Thoracic aorta (tissue), 2 donors: ENCODE data around the gene AASDH. TPM values are rescaled to one million over a fixed set of nuclear protein-coding genes. Genes with fewer than 3 reads are reported as not detected.

Source experiments
- ATAC-seq: fragments of 150-250 bp; one replicate; pipeline ENCODE4 v1.8.0; 2017; ENCODE audit warnings: low read depth; ENCODE audit not compliant: insufficient number of reproducible peaks, low FRiP score
- DNase-seq: peaks from one replicate; pipeline ENCODE4 v3.0.0-alpha.2; 2020; ENCODE audit warnings: low spot score
- H3K27ac ChIP-seq, 2 donors: fragments of 200-600 bp; sonication (generic); 1 replicate in 1 of 2; 2 replicates in 1 of 2; pipeline ENCODE4 v1.5.1; 2016; ENCODE audit warnings: mild to moderate bottlenecking in 2 of 2, moderate library complexity in 2 of 2
- H3K27me3 ChIP-seq: fragments of 200-600 bp; sonication (generic); replicated peaks from 2 replicates; pipeline ENCODE4 v1.6.0; 2016; ENCODE audit warnings: mild to moderate bottlenecking; ENCODE audit not compliant: insufficient read depth
- H3K36me3 ChIP-seq: fragments of 200-600 bp; sonication (generic); one replicate; pipeline ENCODE4 v1.5.1; 2016
- H3K4me1 ChIP-seq, 2 donors: fragments of 200-600 bp; sonication (generic); 1 replicate in 1 of 2; 2 replicates in 1 of 2; pipeline versions ENCODE4 v1.5.1 to v1.6.0; 2016; ENCODE audit warnings: low read depth in 2 of 2, mild to moderate bottlenecking in 1 of 2; ENCODE audit not compliant: control insufficient read depth in 1 of 2
- H3K4me3 ChIP-seq: fragments of 200-600 bp; sonication (generic); 2 replicates; pipeline ENCODE4 v1.5.1; 2016; ENCODE audit warnings: mild to moderate bottlenecking
- H3K9me3 ChIP-seq: fragments of 200-600 bp; sonication (generic); 2 replicates; pipeline ENCODE4 v1.5.1; 2016
- CTCF ChIP-seq: fragments of 200-600 bp; sonication (generic); IDR thresholded peaks from one replicate; pipeline ENCODE4 v1.5.1; 2019; ENCODE audit warnings: antibody characterized with exemption
- total RNA-seq, 2 donors: library from RNA; depleted of rRNA; stranded (reverse); fragments of >200 nt; gene quantifications; one replicate each; pipeline versions ENCODE4 v1.1.0 to v1.2.3, GENCODE V29; 2016

Gene AASDH
- total RNA-seq, 2 donors from 2014 or later: 4.6 to 7.9 TPM

DNA sequence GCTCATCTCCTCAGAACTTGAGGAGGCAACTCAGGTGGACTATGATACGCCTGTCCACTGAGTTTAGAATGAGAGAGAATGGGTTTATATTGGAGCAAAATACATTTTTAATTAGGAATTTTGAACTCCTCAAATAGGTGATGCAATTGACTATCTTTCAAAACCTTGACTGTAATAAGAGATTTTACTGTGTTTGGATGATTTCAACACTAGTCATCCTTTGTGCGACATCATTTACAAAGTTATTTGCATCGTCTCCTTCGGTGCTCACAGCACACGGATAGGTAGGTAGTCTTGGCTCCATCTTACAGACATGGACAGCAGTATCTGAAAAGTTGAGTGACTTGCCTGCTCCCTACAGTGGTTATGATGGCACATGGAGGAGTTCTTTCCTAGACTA, 67.0 kb downstream of the AASDH start:
- ATAC-seq: no peak

DNA sequence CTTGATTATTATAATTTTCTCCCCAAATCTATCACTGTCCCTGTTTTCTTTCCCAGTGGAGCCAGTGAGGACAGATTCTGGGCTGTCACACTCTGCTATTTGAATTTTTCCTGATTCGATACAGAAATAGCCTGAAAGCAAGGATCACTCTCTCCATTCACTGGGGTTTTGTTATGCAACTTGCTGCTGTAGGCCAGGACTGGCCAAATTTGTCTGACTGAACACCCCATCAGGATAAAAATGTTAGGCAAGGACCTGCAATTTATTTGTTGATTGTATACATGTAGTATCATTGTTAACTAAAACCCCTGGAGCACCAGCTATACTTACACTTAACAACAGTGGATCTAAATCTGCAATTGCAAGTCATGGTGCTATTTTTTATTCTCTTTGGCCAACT, 68.7 kb downstream of the AASDH start:
- Histone ChIP-seq H3K27ac (no peak overlapping the region), H3K36me3 (no peaks in the 10 kb centered on the region), H3K4me1 (no peaks in the 10 kb centered on the region), H3K27me3 (no peaks in the 10 kb centered on the region), H3K4me3 (no peak overlapping the region), H3K9me3 (no peaks in the 10 kb centered on the region)
- DNase-seq (no peak), ATAC-seq (no peak)
- TF ChIP-seq CTCF: no peak

More for the DNA sequence above, 67.0 kb downstream of the AASDH start:
- H3K27me3 ChIP-seq: no peaks in the 10 kb centered on the region
- H3K4me1 ChIP-seq: no peaks in the 10 kb centered on the region
- no peak for TF ChIP-seq CTCF
- no peak overlapping the region for H3K4me3 ChIP-seq
- no peak for DNase-seq
- H3K36me3 ChIP-seq: no peaks in the 10 kb centered on the region
- no peaks in the 10 kb centered on the region for H3K9me3 ChIP-seq
- no peak overlapping the region for H3K27ac ChIP-seq

GRCh38 chr4:56317749-56318148, 69.5 kb downstream of the AASDH start:
- TF ChIP-seq CTCF: no peak
- no peaks in the 10 kb centered on the region for H3K4me1 ChIP-seq
- no peak overlapping the region for H3K27ac ChIP-seq
- no peaks in the 10 kb centered on the region for H3K27me3 ChIP-seq
- no peaks in the 10 kb centered on the region for H3K9me3 ChIP-seq
- H3K36me3 ChIP-seq: no peaks in the 10 kb centered on the region
- H3K4me3 ChIP-seq: no peak overlapping the region
- DNase-seq (no peak), ATAC-seq (no peak)

DNA sequence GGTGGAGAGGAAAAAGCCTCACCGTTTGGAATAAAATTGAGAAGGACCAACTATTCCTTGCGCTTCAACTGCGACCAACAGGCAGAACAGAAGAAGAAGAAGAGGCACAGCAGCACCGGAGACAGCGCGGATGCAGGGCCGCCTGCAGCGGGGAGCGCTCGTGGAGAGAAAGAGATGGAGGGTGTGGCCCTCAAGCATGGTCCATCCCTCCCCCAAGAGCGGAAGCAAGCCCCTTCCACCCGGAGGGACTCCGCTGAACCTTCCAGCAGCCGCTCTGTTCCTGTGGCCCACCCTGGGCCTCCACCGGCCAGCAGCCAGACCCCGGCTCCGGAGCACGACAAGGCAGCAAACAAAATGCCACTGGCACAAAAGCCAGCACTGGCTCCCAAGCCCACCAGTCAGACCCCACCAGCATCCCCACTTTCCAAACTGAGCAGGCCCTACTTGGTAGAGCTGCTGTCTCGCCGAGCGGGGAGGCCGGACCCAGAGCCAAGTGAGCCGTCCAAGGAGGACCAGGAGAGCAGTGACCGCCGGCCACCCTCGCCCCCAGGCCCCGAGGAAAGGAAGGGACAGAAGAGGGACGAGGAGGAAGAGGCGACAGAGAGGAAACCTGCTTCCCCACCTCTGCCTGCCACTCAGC, 71.2 kb downstream of the AASDH start:
- ATAC-seq (no peak), DNase-seq (no peak)
- Histone ChIP-seq H3K27me3 (no peaks in the 10 kb centered on the region), H3K9me3 (no peaks in the 10 kb centered on the region), H3K36me3 (no peaks in the 10 kb centered on the region), H3K27ac (no peak overlapping the region), H3K4me1 (no peaks in the 10 kb centered on the region), H3K4me3 (no peak overlapping the region)
- no peak for TF ChIP-seq CTCF

DNA sequence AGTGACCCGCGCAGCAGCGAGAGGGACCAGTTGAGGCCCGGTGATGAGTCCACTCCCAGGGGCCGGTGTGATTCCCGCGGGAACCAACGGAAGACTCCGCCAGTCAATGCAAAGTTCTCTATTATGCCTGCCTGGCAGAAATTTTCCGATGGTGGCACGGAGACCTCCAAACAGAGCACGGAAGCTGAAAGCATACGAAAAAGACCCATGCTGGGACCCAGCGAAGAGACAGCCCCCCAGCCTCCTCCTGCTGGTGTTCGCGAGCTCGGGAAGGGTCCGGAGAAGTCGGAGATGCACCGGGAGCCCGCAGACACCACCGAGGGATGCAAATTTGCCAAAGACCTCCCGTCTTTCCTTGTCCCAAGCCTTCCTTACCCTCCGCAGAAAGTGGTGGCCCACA, 71.7 kb downstream of the AASDH start:
- no peaks in the 10 kb centered on the region for H3K4me1 ChIP-seq
- no peaks in the 10 kb centered on the region for H3K27me3 ChIP-seq
- TF ChIP-seq CTCF: no peak
- H3K36me3 ChIP-seq: no peaks in the 10 kb centered on the region
- no peak overlapping the region for H3K4me3 ChIP-seq
- no peak overlapping the region for H3K27ac ChIP-seq
- DNase-seq (no peak), ATAC-seq (no peak)
- H3K9me3 ChIP-seq: no peaks in the 10 kb centered on the region
